ENCODE measurements around the gene CEP112.

DNA sequence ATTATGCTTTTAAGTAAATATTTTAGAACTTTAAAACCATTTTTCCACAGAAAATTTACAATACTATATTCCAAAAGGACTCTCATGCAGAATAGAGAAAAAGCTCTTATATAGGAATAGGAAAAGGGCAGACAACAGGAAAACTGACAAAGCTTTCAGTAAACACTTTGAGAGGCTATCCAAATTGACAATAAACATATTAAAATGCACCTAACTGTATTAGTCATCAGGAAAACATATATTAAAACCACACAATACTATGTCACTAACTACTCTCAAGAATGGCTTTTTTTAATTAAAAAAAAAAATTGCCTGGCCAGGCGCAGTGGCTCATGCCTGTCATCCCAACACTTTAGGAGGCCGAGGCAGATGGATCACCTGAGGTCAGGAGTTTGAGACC, 77.3 kb downstream of the CEP112 start:
- TF ChIP-seq, protein P1, sequence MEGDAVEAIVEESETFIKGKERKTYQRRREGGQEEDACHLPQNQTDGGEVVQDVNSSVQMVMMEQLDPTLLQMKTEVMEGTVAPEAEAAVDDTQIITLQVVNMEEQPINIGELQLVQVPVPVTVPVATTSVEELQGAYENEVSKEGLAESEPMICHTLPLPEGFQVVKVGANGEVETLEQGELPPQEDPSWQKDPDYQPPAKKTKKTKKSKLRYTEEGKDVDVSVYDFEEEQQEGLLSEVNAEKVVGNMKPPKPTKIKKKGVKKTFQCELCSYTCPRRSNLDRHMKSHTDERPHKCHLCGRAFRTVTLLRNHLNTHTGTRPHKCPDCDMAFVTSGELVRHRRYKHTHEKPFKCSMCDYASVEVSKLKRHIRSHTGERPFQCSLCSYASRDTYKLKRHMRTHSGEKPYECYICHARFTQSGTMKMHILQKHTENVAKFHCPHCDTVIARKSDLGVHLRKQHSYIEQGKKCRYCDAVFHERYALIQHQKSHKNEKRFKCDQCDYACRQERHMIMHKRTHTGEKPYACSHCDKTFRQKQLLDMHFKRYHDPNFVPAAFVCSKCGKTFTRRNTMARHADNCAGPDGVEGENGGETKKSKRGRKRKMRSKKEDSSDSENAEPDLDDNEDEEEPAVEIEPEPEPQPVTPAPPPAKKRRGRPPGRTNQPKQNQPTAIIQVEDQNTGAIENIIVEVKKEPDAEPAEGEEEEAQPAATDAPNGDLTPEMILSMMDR (conservative IDR thresholded peaks at IDR 0.05 in 1 of 2, IDR thresholded peaks at IDR 0.05 in 1 of 2; ENCODE audit: low read depth in 1 of 2, low read length in 2 of 2), result no peak
- TF ChIP-seq EZH2 (IDR thresholded peaks at IDR 0.05; ENCODE audit: low read length, missing control alignments), result no peak

Data from fibroblast of lung (primary cell).